ENCODE data around the gene NOXO1.

- TF ChIP-seq POLR2A (conservative IDR thresholded peaks at IDR 0.05) (no peak), EP300 (IDR thresholded peaks at IDR 0.05; ENCODE audit: low read length) (no peak), FUS (optimal IDR thresholded peaks at IDR 0.05; ENCODE audit: low read depth, low read length) (no peak)
Measured at GRCh38 chr16:1978476-1979120, 2.7 kb downstream of the NOXO1 start.

Data from K562 (cell line).